ENCODE data around the gene TMTC2.

The TMTC2 gene

DNA sequence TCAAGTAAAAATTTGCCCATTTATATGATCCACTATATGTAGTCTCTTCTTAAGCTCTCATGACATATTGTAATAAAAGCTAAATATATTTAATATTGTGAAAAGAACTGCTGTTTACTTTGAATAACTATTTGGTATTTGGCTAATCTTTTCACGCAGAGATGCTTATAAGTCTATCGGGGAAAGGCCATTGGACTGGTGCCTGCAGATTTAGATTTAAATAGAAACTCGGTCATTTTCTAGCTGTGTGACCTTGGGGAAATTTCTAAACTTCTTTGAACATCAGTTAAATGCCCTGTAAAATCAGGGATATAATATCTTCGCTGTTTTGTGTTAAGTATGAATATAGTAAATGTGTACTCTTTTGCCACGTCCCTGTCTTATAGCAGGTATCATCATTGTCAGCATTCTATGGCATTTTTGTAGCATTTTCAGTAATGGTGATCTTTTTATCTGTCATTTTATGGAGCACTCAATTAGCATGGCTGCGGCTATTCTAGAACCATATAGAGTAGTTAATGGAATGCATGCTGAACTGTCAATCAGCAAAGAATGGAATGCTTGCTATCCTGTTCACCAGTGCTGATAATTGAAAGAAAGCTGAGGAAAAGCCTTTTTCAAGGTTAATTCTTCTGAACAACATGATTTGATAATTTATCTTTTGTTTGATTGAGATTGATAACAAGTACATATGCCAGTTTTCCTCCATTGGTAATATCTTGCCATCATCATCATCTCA lies 181.2 kb downstream of the TMTC2 start:
- TF ChIP-seq, protein P1, sequence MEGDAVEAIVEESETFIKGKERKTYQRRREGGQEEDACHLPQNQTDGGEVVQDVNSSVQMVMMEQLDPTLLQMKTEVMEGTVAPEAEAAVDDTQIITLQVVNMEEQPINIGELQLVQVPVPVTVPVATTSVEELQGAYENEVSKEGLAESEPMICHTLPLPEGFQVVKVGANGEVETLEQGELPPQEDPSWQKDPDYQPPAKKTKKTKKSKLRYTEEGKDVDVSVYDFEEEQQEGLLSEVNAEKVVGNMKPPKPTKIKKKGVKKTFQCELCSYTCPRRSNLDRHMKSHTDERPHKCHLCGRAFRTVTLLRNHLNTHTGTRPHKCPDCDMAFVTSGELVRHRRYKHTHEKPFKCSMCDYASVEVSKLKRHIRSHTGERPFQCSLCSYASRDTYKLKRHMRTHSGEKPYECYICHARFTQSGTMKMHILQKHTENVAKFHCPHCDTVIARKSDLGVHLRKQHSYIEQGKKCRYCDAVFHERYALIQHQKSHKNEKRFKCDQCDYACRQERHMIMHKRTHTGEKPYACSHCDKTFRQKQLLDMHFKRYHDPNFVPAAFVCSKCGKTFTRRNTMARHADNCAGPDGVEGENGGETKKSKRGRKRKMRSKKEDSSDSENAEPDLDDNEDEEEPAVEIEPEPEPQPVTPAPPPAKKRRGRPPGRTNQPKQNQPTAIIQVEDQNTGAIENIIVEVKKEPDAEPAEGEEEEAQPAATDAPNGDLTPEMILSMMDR (IDR thresholded peaks at IDR 0.05; ENCODE audit: control insufficient read depth, extremely low read depth, insufficient read depth): no peak
- DNase-seq (ENCODE audit: low read depth): no peak
- H3K4me3 ChIP-seq (ENCODE audit: low read depth, low read length): no peak overlapping the region

DNA sequence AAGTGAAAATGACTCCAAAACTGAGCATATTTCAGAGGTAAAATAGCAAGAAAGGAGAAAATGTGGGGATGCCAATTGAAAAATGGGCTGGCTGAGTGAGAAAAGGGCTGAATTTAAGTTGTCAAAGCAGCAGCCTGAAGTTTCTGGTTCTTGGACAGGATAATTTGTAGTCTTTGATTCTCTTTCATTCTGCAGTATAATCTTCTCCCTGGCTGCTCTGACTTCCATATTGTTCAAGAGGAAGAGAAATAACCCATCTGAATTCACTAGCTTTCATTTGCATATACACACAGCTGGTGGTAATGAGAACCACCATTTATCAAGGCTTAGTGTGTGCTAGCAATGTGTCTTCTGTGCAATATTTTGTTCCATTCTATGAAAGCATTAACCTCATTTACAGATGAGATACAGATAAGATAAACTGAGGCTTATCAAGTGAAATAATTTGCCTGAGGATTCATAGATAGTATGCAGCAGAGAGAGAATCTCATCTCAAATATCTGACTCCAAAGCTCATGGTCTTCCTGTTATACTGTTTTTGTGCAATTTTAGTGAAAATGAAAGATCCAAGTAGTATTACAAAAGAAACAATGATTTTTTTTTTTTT lies 184.2 kb downstream of the TMTC2 start:
- H3K4me3 ChIP-seq (ENCODE audit: low read depth, low read length): no peak overlapping the region
- DNase-seq (ENCODE audit: low read depth): no peak
- TF ChIP-seq, protein P1 (IDR thresholded peaks at IDR 0.05; ENCODE audit: control insufficient read depth, extremely low read depth, insufficient read depth): no peak

GRCh38 chr12:82872088-82872487 lies 185.4 kb downstream of the TMTC2 start:
- no peak for DNase-seq (ENCODE audit: low read depth)
- TF ChIP-seq, protein P1 (IDR thresholded peaks at IDR 0.05; ENCODE audit: control insufficient read depth, extremely low read depth, insufficient read depth): no peak
- no peak overlapping the region for H3K4me3 ChIP-seq (ENCODE audit: low read depth, low read length)

- no peak for DNase-seq (ENCODE audit: low read depth)
- TF ChIP-seq, protein P1 (IDR thresholded peaks at IDR 0.05; ENCODE audit: control insufficient read depth, extremely low read depth, insufficient read depth): no peak
- H3K4me3 ChIP-seq (ENCODE audit: low read depth, low read length): no peak overlapping the region
These were observed 186.6 kb downstream of the TMTC2 start for GRCh38 chr12:82873309-82873708.

- TF ChIP-seq, protein P1 (IDR thresholded peaks at IDR 0.05; ENCODE audit: control insufficient read depth, extremely low read depth, insufficient read depth): no peak
- DNase-seq (ENCODE audit: low read depth): peak; percentile 1
- no peak overlapping the region for H3K4me3 ChIP-seq (ENCODE audit: low read depth, low read length)
These were observed 187.2 kb downstream of the TMTC2 start for GRCh38 chr12:82873951-82874350.

DNA sequence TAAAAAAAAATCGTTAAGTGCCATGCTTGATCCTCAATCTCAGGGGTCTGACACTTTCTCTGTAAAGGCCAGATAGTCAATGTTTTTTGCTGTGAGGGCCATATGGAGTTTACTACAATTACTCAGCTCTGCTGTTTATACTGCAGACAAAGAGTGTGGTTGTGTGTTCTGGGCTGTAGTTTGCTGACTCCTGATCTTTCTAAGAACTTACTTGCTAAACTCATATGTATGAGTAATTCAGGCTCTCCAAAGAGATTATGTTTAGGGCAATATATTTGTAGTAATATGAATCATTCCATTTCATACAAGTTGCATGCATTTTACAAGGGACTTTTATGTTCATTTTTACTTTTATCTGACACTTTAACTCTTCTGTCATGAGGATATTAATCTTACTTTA lies 188.2 kb downstream of the TMTC2 start:
- DNase-seq (ENCODE audit: low read depth): no peak
- no peak overlapping the region for H3K4me3 ChIP-seq (ENCODE audit: low read depth, low read length)
- TF ChIP-seq, protein P1 (IDR thresholded peaks at IDR 0.05; ENCODE audit: control insufficient read depth, extremely low read depth, insufficient read depth): no peak
